ENCODE measurements around the gene C4orf50. TPM values are rescaled to one million over a fixed set of nuclear protein-coding genes. Genes with fewer than 3 reads are reported as not detected.

Gene C4orf50
- total RNA-seq, 1 experiment from 2014 or later = 0.17 TPM

GRCh38 chr4:5964030-5964429, 54.2 kb downstream of the C4orf50 start:
- H3K79me1 ChIP-seq (ENCODE audit: insufficient read depth, low read depth, low read length, poor library complexity, severe bottlenecking) = no peaks in the 10 kb centered on the region
- H2AFZ ChIP-seq (ENCODE audit: low read length) = no peak overlapping the region
- H3K27ac ChIP-seq (ENCODE audit: insufficient read length, low read depth, low read length) = no peak overlapping the region
- Mint-ChIP-seq H3K4me1 (peaks cover 5 to 11% of the 10 kb centered on the region in 2 experiments), H3K27ac (no peak overlapping the region), H3K36me3 (ENCODE audit: insufficient read depth in 1 of 3, low read depth in 3 of 3) (no peaks in the 10 kb centered on the region), H3K4me3 (no peak overlapping the region), H3K9me3 (no peaks in the 10 kb centered on the region), H3K27me3 (ENCODE audit: low read depth) (peaks cover 41% of the 10 kb centered on the region)
- no peak for DNase-seq
- H2AK5ac ChIP-seq (ENCODE audit: insufficient read length, low read length) = no peak overlapping the region
- H4K20me1 ChIP-seq (ENCODE audit: control insufficient read depth, insufficient read depth, insufficient read length) = no peaks in the 10 kb centered on the region
- no peak overlapping the region for H3K14ac ChIP-seq (ENCODE audit: insufficient read depth, low read length)
- no peak overlapping the region for H3K23ac ChIP-seq (ENCODE audit: insufficient read length, low read depth, low read length)
- no peaks in the 10 kb centered on the region for H3K9me3 ChIP-seq (ENCODE audit: control insufficient read depth, low read depth, low read length)
- no peak overlapping the region for H4K91ac ChIP-seq (ENCODE audit: insufficient read length, low read depth, low read length)
- no peak overlapping the region for H2BK12ac ChIP-seq (ENCODE audit: insufficient read length, low read depth, low read length)
- WGBS (ENCODE audit: extremely low coverage, insufficient read length, low lambda C conversion rate) = no CpG with 5 or more reads among the region's 5 CpGs
- H3K4me1 ChIP-seq (ENCODE audit: insufficient read depth, low read length) = no peaks in the 10 kb centered on the region
- no peak overlapping the region for H4K8ac ChIP-seq (replicated peaks; ENCODE audit: insufficient read length, low read depth, low read length)
- H2BK20ac ChIP-seq (ENCODE audit: low read depth, low read length, poor library complexity, severe bottlenecking) = no peak overlapping the region
- H3K9ac ChIP-seq (ENCODE audit: extremely low read depth, insufficient read length, low read length) = no peak overlapping the region
- H3K4me2 ChIP-seq (ENCODE audit: insufficient read depth, insufficient read length, low read length) = no peak overlapping the region
- H3K23me2 ChIP-seq (ENCODE audit: insufficient read length, low read depth, low read length, poor library complexity, severe bottlenecking) = no peaks in the 10 kb centered on the region
- no peak; the same call in 2 of the 3 replicates for TF ChIP-seq CTCF (conservative IDR thresholded peaks at IDR 0.05)
- H3K79me2 ChIP-seq (ENCODE audit: insufficient read depth, low read length) = no peaks in the 10 kb centered on the region
- H3T11ph ChIP-seq (ENCODE audit: low read length) = no peak overlapping the region
- H2BK15ac ChIP-seq (ENCODE audit: low read depth, low read length) = no peak overlapping the region
- no peak overlapping the region for H3K18ac ChIP-seq (ENCODE audit: insufficient read length, low read depth, low read length)
- H4K5ac ChIP-seq (ENCODE audit: insufficient read length, low read depth, low read length) = no peak overlapping the region
- no peak overlapping the region for H3K56ac ChIP-seq (ENCODE audit: insufficient read length, low read depth, low read length)
- H3K4ac ChIP-seq (ENCODE audit: low read depth, low read length) = no peak overlapping the region
- H2BK120ac ChIP-seq (ENCODE audit: low read depth, low read length, poor library complexity, severe bottlenecking) = no peak overlapping the region
- no peak overlapping the region for H2BK5ac ChIP-seq (ENCODE audit: insufficient read length, low read length)
- H3K27me3 ChIP-seq (ENCODE audit: insufficient read depth, low read length) = no peaks in the 10 kb centered on the region

Measured in H9 (cell line).